ENCODE results near the gene RPA3.

The RPA3 gene

DNA sequence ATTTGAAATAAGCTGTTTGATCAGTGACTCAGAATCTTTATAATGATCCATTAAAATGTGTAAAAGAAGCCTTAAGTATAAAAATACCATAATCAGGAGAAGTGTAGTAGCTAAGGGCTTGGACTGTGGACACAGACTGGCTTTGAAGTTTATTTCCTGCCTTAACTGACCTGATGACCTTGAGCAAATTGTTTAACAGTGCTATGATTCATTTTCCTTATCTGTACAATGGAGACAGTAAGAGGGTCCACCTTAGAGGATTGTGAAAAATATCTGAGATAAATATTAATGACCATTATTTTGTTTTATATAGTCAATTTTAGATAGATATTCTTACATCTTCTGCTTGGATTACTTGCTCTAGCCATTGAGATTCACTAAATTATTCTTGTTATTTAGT lies 13.3 kb upstream of the RPA3 start:
- DNase-seq = no peak

DNA sequence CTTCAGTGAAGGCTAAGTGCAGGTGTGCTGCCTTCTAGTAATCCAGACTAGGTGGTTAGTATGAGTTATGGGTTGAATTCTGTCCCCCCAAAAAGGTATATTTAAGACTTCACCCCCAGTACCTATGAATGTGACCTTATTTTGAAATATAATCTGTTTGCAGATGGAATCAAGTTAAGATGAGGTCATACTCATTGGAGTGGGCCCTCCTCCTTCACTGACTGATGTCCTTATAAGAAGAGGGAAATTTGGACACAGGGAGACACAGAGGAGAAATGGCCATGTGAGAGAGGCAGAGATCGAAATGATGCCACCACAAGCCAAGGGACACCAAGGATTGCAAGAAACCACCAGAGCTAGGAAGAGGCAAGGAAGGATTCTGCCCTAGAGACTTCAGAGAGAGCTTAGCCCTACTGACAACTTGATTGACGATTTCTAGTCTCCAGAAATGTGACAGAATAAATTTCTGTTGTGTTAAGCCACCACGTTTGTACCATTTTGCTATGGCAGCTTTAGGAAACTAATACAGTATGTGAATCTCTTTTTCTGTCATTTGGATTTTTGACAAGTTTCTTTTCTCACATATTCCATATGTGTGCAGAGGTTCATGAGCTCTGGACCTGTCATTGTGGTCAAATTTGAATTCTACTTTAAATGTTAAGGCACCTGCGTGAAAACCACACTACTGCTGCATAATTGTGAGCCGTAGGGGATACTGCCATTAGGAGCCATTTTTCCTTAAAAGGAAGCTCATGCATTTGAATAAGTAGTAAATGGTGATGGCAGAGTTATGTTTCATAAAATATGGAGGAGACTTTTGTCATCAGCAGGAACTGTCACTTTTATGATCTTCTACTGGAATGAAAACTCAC lies 2.6 kb upstream of the RPA3 start:
- DNase-seq = no peak

DNA sequence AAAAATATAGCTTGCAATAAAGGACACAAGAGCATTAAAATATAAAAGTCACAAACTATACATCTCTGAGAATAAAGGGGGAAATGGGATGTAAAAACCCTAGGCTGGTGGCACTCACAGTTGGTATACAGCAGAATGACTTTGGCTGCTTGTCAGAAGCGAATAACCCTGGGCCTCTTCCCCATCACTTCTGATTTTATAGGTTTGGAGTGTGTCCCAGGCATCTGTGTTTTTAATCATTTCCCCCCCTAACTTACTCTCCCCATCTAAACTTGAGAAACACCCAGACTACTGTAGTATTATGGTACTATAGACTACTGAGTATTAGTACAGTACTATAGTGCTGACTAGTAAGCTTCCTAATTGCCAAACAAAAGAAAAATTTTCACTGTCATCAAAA lies 1.8 kb upstream of the RPA3 start:
- DNase-seq = no peak

DNA sequence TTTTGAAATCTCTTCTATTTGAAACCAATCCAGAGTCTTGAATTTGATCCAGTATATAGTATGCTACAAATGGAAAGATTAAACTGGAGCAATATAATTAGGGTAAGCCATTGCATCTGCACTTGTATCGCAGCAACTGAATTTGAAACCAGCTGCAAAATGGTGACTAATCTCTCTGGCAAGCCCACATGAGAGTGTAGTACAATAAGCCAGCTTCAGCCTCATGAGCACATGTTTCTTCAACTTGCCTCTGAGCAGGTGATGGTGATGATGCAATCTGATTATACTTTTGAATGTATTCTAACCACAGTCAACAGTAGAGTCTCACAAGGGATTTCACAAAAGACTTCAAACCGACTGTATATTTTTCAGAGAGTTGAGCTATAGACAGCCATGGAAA lies 829 bp upstream of the RPA3 start:
- DNase-seq = peak; percentile 29

DNA sequence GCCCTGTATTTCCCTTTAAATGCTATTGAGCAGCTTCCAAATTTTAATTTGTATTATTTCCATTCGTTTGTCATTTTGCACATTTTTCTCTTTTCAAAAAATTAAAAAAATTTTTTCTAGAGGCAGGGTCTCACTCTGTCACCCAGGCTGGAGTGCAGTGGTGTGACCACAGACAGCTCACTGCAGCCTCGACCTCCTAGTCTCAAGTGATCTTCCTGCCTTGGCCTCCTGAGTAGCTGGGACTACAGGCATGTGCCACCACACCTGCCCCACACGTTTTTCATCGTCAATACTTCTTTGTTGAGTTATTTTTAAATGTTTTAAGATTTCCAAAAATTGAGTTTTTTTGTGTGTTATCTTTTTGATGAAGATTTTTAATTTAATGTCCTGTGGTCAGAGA lies 4.7 kb downstream of the RPA3 start:
- no peak for DNase-seq

DNA sequence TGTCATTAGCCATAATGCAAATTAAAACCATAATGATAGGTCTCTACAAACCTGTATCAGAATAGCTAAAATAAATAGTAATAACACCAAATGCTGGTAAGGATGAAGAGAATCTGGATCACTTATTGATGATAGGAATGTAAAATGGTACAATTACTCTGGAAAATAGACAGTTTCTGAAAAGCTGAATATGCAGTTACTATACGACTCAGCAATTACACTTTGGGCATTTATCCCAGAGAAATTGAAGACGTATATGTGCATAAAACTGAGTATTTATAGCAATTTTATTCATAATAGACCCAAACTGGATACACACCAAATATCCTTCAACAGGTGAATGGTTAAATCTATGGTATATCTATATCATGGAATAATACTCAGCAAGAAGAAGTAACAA lies 7.9 kb downstream of the RPA3 start:
- DNase-seq = no peak

DNA sequence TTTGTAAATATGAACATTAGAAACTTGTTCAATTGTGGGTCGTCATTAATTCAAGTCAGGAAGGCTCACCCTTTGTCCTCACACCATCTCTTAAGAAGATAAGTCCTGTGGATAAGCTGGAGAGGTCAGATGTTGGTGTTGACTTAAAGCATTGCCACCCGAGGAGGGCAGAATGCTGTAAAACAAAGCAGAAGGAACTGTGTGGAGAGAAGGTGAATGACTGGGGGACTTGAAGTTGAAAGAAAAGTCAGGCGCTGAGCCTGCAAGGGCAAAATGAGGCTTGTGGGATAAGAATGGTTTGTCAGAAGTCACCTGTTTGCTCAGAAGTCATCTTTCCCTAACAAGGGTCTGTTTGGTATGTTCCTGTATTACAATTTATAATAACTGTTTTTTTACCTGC lies 9.1 kb downstream of the RPA3 start:
- DNase-seq = no peak

DNA sequence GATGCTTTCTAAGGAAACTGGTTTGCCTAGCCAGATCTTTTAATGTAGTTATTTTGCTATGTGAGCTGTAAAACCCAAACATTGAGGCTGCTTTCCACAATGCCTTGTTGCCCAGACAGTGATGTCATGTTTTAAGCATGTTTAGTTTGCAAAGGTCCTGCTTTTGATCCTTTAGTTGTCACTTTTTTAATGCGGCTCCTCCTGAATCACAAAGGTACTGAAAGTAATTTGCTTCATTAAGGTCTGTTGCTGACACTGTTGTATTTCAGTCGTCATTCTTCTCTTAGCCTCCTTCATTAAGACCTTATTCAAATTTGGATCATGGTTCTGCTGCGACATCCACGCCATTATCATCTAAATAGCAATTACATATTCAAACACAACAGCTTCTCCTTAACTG lies 10.6 kb downstream of the RPA3 start:
- no peak for DNase-seq

DNA sequence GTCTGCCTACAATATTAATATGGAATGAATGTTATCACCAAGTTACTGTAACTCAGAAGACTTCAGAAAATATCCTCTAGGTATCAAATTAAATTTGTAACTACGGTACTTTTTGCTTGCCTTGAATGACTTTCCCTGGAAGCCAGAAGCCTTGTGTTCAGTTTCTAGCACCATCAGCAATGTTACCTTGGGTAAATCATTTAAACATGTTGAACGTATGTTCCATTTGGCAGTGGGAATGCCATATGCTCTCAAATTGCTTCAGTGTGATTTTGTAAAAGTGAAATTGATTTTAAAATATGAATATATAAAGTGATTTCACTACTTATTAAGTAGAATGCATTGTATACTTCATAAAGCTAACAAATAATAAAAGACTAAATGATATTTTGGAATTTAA lies 11.2 kb downstream of the RPA3 start:
- DNase-seq = no peak

DNA sequence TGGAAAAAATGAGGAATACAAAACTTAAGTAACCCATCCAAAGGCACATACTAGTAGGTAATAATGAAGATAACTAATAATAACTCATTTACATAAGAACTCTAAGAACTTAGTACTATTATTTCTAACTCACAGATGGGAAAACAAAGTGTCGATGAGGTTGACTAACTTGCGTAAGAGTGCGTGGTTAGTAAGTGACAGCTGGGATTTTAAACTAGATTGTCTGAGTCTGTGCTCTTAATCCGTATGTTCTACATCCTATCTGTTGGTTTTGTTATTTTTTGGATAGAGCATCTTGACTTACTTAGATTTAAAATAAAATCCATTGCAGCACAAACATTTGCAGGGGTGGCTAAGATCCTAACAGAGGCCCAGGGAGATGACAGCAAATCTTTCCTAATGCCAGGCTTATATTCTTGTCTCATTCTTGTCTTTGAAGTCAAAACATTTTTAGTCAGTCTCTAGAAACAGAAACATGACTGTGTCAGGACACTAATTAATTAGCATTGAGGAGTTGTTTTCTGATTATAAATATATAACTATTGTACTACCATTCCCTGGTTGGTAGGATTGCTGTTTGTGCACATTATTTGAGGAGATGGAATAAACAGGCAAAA lies 11.7 kb downstream of the RPA3 start:
- DNase-seq = no peak

DNA sequence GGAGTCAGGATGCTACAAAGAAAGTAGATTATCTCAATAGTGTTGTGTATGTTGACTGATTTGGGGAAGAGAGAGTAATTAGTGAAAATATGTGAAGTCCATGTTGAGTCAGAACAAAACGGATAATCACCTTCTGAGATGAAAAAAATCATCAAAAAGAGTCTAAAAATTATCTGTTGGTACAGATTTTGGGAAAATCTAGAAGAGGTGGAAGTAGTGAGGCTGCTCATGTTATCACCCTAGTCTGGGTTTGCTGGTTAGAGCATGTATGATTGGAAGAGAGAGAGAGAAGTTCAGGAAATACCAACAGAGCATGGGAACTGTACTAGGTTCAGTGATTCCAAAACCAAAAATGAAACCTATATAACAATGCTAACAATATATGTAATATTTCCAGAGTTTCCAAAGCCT lies 12.3 kb downstream of the RPA3 start:
- no peak for DNase-seq

DNA sequence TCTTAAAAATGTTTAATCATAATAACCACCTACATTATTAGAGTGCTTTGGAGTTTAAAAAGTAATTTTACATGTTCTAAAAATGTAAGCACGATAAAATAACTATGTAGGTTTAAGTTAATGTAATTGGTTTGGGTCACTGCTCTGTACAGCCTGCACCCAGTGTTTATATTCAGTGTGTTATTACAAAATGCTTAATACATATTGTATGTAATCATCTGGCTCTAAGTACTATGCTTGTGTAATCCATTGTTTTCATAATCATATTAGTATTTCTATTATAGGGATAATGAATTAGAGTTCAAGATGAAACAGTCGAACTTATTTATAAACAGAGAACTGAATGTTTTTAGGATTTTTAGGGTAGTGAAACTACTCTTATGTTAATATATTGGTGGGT lies 13.1 kb downstream of the RPA3 start:
- DNase-seq = no peak

DNA sequence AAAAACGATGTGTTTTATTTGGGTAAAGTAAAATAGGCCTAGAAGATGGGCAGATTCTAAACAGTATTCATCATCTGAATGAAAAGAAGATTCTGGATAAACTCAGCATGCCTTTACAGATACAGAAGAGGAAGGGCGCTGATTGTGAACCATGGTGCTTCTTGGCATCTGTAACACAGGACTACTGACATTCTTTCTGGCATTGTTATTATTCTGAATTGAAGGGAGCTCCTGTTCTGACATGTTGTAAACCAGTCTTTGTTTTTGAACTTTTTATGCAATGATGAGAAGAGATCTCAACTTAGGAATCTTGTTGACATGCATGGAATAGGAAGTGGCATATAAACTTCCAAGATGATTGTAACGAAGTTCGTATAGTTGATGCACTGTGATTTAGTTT lies 13.5 kb downstream of the RPA3 start:
- no peak for DNase-seq

DNA sequence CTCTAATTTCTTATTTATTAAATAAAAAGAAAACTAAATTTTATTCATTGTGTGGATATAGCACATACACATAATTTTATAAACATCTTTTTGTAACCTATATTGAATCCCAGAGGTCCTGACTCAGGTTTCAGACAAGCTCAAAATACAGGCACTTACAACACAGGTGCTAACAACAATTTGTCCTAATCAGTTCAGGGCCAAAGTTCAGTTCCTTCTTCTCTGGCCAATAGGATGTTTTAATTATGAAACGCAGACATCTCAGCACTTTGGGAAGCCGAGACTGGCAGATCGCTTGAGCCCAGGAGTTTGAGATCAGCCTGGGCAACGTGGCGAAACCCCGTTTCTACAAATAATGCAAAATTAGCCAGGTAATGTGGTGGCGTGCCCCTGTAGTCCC lies 15.0 kb downstream of the RPA3 start:
- DNase-seq = no peak

DNA sequence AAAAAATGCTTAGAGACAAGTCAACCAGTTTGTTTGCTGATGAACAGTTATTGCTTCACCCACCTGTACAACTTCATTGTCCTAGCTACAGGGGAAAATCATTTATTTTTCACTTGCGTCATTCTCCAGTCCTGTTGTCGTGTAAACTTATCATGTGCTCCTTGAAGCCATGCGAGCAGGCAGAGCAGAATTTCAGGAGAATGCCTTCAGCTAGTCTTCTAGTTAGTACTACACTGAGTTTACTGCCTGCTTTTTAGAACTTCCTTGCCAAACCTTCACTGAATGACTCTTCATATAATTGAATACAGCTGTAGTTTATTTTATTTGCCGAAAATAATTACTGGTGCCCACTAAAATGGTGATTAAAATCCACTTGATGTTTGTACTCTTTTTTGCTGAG lies 15.6 kb downstream of the RPA3 start:
- DNase-seq = no peak

DNA sequence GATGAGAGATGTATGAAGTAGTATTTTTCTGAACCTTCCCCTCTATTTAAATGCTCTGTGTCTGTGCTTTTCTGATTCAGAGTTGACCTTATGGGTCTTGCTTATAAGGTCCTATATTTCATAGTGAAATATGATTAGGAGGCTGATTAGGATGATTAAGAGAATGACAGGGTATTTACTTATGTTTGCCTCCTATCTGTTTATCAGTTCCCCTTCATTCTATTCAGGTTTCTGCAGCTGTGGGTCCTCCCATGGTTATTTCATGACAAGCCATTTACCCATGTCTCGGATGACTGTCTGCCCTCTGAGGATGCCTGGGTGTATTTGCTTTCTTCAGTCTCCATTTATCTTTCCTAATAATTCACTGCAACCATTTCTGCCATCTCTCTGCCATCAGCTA lies 16.9 kb downstream of the RPA3 start:
- DNase-seq = no peak

DNA sequence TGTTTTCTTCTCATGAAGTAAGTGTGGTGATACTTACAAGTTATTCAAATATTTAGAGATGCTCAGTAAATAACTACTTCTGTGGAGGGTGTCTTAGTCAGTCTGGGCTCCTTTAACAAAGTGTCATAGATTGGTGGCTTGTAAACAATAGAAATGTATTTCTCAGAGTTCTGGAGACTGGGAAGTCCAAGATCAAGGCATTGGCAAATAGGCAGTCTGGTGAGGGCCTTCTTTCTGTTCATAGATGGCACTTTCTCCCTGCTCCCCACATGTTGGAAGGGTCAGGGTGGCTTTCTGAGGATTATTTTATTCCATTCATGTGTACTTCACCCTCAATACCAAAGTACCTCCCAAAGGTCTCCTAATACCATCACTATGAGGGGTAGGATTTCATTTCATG lies 18.4 kb downstream of the RPA3 start:
- no peak for DNase-seq

DNA sequence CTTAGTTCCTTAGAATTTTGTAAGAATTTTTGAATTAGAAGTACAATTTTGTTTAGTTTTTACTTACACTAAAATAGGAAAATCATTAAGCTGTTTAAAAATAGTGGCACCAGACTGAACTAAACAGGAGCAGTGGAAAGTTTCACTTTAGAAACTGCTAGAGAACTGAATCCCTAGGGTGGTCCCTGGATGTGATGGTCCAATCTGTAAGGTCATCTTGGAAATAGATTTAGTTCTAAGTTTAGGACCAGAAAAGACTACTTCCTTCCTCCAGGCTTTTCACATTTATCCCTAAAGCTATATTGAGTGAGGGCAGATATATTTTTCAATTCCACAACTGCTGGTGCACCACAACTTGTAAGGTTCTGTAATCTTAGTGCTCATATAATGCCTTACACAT lies 19.0 kb downstream of the RPA3 start:
- no peak for DNase-seq

DNA sequence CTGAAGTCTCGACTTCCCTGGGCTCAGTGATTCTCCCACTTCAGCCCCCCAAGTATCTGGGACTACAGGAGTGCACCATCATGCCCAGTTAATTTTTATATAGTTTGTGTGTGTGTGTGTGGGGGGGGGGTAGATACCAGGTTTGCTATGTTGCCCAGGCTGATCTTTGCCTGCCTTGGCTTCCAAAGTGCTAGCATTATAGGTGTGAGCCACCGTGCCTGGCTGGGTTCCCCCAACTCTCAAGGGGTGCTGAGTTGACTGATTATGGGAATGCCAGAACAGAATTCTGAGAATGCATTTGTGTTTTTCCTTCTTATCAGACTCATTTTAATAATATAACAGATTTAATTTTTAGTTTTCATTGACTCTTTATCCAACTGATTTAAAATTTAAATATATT lies 19.5 kb downstream of the RPA3 start:
- no peak for DNase-seq

DNA sequence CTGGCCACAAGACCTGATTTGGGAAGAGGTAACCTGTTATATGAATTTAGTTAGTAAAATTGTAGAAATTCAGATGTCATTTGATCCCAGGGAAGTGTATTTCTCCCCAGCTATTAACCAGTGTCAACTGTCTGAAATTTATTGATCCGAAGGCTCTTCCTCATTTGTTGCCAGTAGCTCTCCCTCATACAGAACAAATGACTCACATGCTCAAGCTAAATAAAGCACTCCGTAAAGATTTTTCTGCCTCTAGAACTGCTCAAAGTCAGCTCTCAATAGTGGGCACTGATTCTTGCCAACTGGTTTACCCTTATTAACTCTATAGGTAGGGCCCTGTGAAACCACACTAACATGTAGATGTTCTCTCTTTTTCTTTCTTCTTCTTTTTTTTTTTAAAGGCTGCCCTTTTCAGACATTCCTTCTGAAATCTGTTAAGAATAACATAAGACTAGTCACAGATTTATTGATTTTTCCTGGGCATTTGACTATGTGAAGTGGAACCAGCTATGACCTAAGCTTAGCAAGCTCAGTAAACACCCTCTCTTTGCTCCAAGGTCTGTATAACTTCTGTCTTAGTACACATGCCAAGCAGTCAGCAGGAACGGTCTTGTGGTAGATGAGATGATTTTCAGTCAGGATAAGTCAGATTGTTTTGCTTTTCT lies 21.8 kb downstream of the RPA3 start:
- no peak for DNase-seq

DNA sequence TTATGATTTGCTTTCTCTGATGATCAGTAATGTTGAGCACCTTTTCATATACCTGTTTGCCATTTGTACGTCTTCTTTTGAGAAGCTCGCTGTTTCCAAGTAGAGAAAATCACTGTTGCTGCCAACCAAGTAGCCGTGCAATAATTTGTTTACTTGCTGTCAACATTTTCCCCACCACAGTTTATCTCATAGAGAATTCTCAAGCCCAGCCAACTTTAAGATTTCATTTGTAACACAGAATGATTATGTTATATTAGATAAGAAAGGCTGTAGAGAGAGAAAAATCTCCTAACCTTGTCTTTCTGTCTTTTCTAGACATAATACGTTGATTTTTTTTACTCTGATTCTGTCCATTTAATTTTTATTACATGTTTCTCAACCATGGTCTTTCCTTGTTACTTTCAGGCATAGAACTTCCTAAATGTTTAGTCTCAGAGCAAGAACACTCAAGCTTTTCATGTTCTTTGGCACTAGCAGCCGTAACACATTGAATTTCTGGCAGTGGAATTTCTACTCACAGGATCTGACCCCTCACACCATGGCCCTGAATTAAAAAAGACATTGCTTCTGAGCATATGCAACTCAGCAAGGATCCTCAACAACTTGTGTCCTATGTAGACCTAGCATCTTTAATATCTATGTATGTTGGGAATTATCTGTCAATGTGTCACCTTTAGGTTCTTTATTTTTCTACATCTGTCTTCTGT lies 23.1 kb downstream of the RPA3 start:
- DNase-seq = no peak

DNA sequence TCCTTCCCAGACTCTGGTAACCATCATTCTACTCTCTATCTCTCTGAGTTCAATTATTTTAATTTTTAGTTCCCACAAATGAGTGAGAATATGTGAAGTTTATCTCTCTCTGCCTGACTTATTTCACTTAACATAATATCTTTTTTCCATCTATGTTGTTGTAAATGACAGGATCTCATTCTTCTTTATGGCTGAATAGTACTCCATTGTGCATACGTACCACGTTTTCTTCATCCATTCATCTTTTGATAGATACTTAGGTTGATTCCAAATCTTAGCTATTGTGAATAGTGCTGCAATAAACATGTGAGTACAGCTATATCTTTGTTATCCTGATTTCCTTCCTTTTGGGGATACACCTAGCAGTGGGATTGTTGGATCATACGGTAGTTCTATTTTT lies 23.9 kb downstream of the RPA3 start:
- DNase-seq = no peak

DNA sequence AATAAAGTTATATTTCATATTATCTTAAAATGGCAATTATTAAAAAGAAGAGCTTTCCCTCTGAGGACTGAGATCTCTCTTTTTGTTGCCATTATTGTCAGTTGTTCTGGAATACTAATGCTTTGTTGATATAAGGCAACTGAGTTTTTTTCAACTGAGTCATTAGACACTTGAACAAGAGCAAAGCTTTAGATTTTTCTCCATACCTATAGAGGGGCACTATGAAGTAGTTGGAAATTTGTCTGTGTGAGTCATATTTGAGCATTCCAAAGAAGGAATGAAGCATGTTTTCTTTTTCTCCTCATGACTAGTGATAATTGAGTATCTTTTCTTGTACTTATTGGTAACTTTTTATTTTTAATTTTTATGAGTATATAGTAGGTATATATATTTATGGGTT lies 24.5 kb downstream of the RPA3 start:
- DNase-seq = no peak

DNA sequence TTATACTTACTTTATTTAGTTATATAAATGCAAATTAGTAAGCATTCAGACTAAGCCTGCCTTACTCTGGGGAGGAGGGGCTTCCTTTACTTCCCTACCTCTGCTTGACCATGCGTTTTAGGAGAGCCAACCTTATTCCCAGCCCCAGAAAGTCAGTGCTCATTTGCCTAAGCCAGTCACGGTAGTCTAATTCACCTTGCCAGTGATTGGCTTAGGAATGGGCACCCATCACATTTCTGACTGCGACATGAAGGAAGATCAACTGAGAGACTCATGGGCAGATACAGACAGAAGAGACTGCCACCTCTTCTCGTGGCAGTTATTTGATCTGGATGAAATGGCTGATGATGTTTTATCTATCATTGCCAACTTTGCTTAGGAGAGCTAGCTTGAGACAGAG lies 29.5 kb downstream of the RPA3 start:
- DNase-seq = no peak
